Measurements from ENCODE around the gene NDOR1.
A peak's percentile ranks its signal among the peaks of the same experiment; 100 is the strongest.

Gene NDOR1

GRCh38 chr9:137218212-137218753, 12.8 kb downstream of the NDOR1 start:
- no peak overlapping the region for H3K4me3 ChIP-seq (ENCODE audit: low read depth, low read length)
- no peak overlapping the region; the same call in 1 of the 2 replicates for H3K27ac ChIP-seq (ENCODE audit: low read depth, low read length)
- H3K27me3 ChIP-seq (ENCODE audit: control insufficient read depth, insufficient read depth, low read length), result peaks cover 9% of the 10 kb centered on the region
- H3K9me3 ChIP-seq (ENCODE audit: control insufficient read depth, insufficient read depth, low read depth, low read length), result no peaks in the 10 kb centered on the region
- H3K36me3 ChIP-seq (ENCODE audit: control insufficient read depth, insufficient read depth, low read length), result peaks cover 35% of the 10 kb centered on the region
- peaks cover 28% of the 10 kb centered on the region for H3K4me1 ChIP-seq (ENCODE audit: control insufficient read depth, insufficient read depth, low read length)
- H3K9ac ChIP-seq (ENCODE audit: low read length), result peak overlapping the region; percentile 6

GRCh38 chr9:137218754-137219271, 13.3 kb downstream of the NDOR1 start:
- H3K27me3 ChIP-seq (ENCODE audit: control insufficient read depth, insufficient read depth, low read length), result peaks cover 9% of the 10 kb centered on the region
- peaks cover 28% of the 10 kb centered on the region for H3K4me1 ChIP-seq (ENCODE audit: control insufficient read depth, insufficient read depth, low read length)
- no peak overlapping the region for H3K4me3 ChIP-seq (ENCODE audit: low read depth, low read length)
- no peak overlapping the region for H3K9ac ChIP-seq (ENCODE audit: low read length)
- H3K9me3 ChIP-seq (ENCODE audit: control insufficient read depth, insufficient read depth, low read depth, low read length), result no peaks in the 10 kb centered on the region
- no peak overlapping the region; the same call in 1 of the 2 replicates for H3K27ac ChIP-seq (ENCODE audit: low read depth, low read length)
- peaks cover 30% of the 10 kb centered on the region for H3K36me3 ChIP-seq (ENCODE audit: control insufficient read depth, insufficient read depth, low read length)

GRCh38 chr9:137219757-137220316, 14.3 kb downstream of the NDOR1 start:
- H3K36me3 ChIP-seq (ENCODE audit: control insufficient read depth, insufficient read depth, low read length), result peaks cover 24% of the 10 kb centered on the region

GRCh38 chr9:137220317-137221094, 15.0 kb downstream of the NDOR1 start:
- Histone ChIP-seq H3K9me3 (ENCODE audit: control insufficient read depth, insufficient read depth, low read depth, low read length) (no peaks in the 10 kb centered on the region), H3K4me3 (ENCODE audit: low read depth, low read length) (no peak overlapping the region), H3K27me3 (ENCODE audit: control insufficient read depth, insufficient read depth, low read length) (peaks cover 9% of the 10 kb centered on the region), H3K4me1 (ENCODE audit: control insufficient read depth, insufficient read depth, low read length) (peaks cover 28% of the 10 kb centered on the region), H3K36me3 (ENCODE audit: control insufficient read depth, insufficient read depth, low read length) (peaks cover 18% of the 10 kb centered on the region), H3K9ac (ENCODE audit: low read length) (no peak overlapping the region), H3K27ac (ENCODE audit: low read depth, low read length) (no peak overlapping the region)

More at GRCh38 chr9:137219757-137220316, 14.3 kb downstream of the NDOR1 start:
- H3K4me1 ChIP-seq (ENCODE audit: control insufficient read depth, insufficient read depth, low read length), result peaks cover 28% of the 10 kb centered on the region
- no peak overlapping the region for H3K9ac ChIP-seq (ENCODE audit: low read length)
- no peak overlapping the region for H3K4me3 ChIP-seq (ENCODE audit: low read depth, low read length)
- no peak overlapping the region for H3K27ac ChIP-seq (ENCODE audit: low read depth, low read length)
- H3K9me3 ChIP-seq (ENCODE audit: control insufficient read depth, insufficient read depth, low read depth, low read length), result no peaks in the 10 kb centered on the region
- peaks cover 9% of the 10 kb centered on the region for H3K27me3 ChIP-seq (ENCODE audit: control insufficient read depth, insufficient read depth, low read length)

GRCh38 chr9:137221095-137221505, 15.6 kb downstream of the NDOR1 start:
- Histone ChIP-seq H3K4me3 (ENCODE audit: low read depth, low read length) (peak overlapping the region; percentile 60; the same call in 1 of the 2 replicates), H3K27ac (ENCODE audit: low read depth, low read length) (no peak overlapping the region), H3K4me1 (ENCODE audit: control insufficient read depth, insufficient read depth, low read length) (peaks cover 28% of the 10 kb centered on the region), H3K9me3 (ENCODE audit: control insufficient read depth, insufficient read depth, low read depth, low read length) (no peaks in the 10 kb centered on the region), H3K27me3 (ENCODE audit: control insufficient read depth, insufficient read depth, low read length) (peaks cover 9% of the 10 kb centered on the region), H3K9ac (ENCODE audit: low read length) (no peak overlapping the region), H3K36me3 (ENCODE audit: control insufficient read depth, insufficient read depth, low read length) (peaks cover 12% of the 10 kb centered on the region)

- peak overlapping the region; percentile 60 for H3K4me3 ChIP-seq (ENCODE audit: low read depth, low read length)
- no peak overlapping the region for H3K9ac ChIP-seq (ENCODE audit: low read length)
- peaks cover 9% of the 10 kb centered on the region for H3K27me3 ChIP-seq (ENCODE audit: control insufficient read depth, insufficient read depth, low read length)
- no peaks in the 10 kb centered on the region for H3K9me3 ChIP-seq (ENCODE audit: control insufficient read depth, insufficient read depth, low read depth, low read length)
- H3K4me1 ChIP-seq (ENCODE audit: control insufficient read depth, insufficient read depth, low read length), result peaks cover 28% of the 10 kb centered on the region
- H3K36me3 ChIP-seq (ENCODE audit: control insufficient read depth, insufficient read depth, low read length), result peaks cover 7% of the 10 kb centered on the region
- no peak overlapping the region for H3K27ac ChIP-seq (ENCODE audit: low read depth, low read length)
Observed at GRCh38 chr9:137221506-137222111, 16.1 kb downstream of the NDOR1 start.

- Histone ChIP-seq H3K4me1 (ENCODE audit: control insufficient read depth, insufficient read depth, low read length) (peaks cover 27% of the 10 kb centered on the region), H3K9me3 (ENCODE audit: control insufficient read depth, insufficient read depth, low read depth, low read length) (no peaks in the 10 kb centered on the region), H3K4me3 (ENCODE audit: low read depth, low read length) (peak within 1 kb of the TSS; percentile 92), H3K27me3 (ENCODE audit: control insufficient read depth, insufficient read depth, low read length) (peaks cover 9% of the 10 kb centered on the region), H3K27ac (ENCODE audit: low read depth, low read length) (no peak within 1 kb of the TSS), H3K36me3 (ENCODE audit: control insufficient read depth, insufficient read depth, low read length) (peaks cover 3% of the 10 kb centered on the region; the same call in 1 of the 2 replicates), H3K9ac (ENCODE audit: low read length) (peak within 1 kb of the TSS; percentile 5)
Observed at GRCh38 chr9:137222190-137223077, 16.9 kb downstream of the NDOR1 start, which contains the start of gene RNF208. Gene RNF208, minus strand, starts transcription at chr9:137222240. Its CDS starts 1,028 bp downstream, at chr9:137221212.

- Histone ChIP-seq H3K27me3 (ENCODE audit: control insufficient read depth, insufficient read depth, low read length) (peaks cover 9% of the 10 kb centered on the region), H3K9me3 (ENCODE audit: control insufficient read depth, insufficient read depth, low read depth, low read length) (no peaks in the 10 kb centered on the region), H3K9ac (ENCODE audit: low read length) (peak overlapping the region; percentile 85), H3K36me3 (ENCODE audit: control insufficient read depth, insufficient read depth, low read length) (peaks cover 3% of the 10 kb centered on the region; the same call in 1 of the 2 replicates), H3K4me3 (ENCODE audit: low read depth, low read length) (peak overlapping the region; percentile 92), H3K27ac (ENCODE audit: low read depth, low read length) (peak overlapping the region; percentile 75), H3K4me1 (ENCODE audit: control insufficient read depth, insufficient read depth, low read length) (peaks cover 24% of the 10 kb centered on the region)
Observed at GRCh38 chr9:137223078-137223970, 17.8 kb downstream of the NDOR1 start.

GRCh38 chr9:137224830-137225694, 19.6 kb downstream of the NDOR1 start, which contains the start of gene CYSRT1:
Gene CYSRT1, plus strand, starts transcription at chr9:137225174. Its CDS starts 448 bp downstream, at chr9:137225622.
- Histone ChIP-seq H3K27ac (ENCODE audit: low read depth, low read length) (no peak within 1 kb of the TSS), H3K9me3 (ENCODE audit: control insufficient read depth, insufficient read depth, low read depth, low read length) (no peaks in the 10 kb centered on the region), H3K9ac (ENCODE audit: low read length) (peak within 1 kb of the TSS; percentile 85), H3K27me3 (ENCODE audit: control insufficient read depth, insufficient read depth, low read length) (peaks cover 9% of the 10 kb centered on the region), H3K4me1 (ENCODE audit: control insufficient read depth, insufficient read depth, low read length) (peaks cover 19% of the 10 kb centered on the region), H3K36me3 (ENCODE audit: control insufficient read depth, insufficient read depth, low read length) (no peaks in the 10 kb centered on the region), H3K4me3 (ENCODE audit: low read depth, low read length) (peak within 1 kb of the TSS; percentile 92)
